HepG2 (cell line): Measurements from ENCODE around the gene SCAMP3. TPM values are rescaled to one million over a fixed set of nuclear protein-coding genes. Genes with fewer than 3 reads are reported as not detected.

Experiments
- AGO1 ChIP-seq: fragments of 200-400 bp; formaldehyde crosslinking; IDR thresholded peaks from 2 replicates; pipeline ENCODE4 v1.6.1; 2017; ENCODE audit warnings: mild to moderate bottlenecking, low read depth, low read length, moderate library complexity; ENCODE audit not compliant: poor library complexity, severe bottlenecking
- BHLHE40 ChIP-seq: IDR thresholded peaks from 2 replicates; pipeline ENCODE4 v1.6.1; 2011; ENCODE audit warnings: low read length, improper control_type of control experiment
- CBFB ChIP-seq: sonication (generic); formaldehyde crosslinking; IDR thresholded peaks from 2 replicates; pipeline ENCODE4 v1.4.0; 2020; ENCODE audit warnings: missing genetic modification reagents
- CC2D1A ChIP-seq: sonication (generic); formaldehyde crosslinking; IDR thresholded peaks from 2 replicates; pipeline ENCODE4 v1.8.1; 2023; ENCODE audit warnings: mild to moderate bottlenecking, missing genetic modification reagents
- DPF2 ChIP-seq: sonication (generic); formaldehyde crosslinking; IDR thresholded peaks from 2 replicates; pipeline ENCODE4 v1.4.0; 2020; ENCODE audit warnings: mild to moderate bottlenecking, low read depth, missing genetic modification reagents, borderline replicate concordance
- GABPA ChIP-seq, 2 experiments: IDR thresholded peaks; 2 replicates each; pipeline ENCODE4 v1.6.1; 2011 to 2016; ENCODE audit warnings: low read depth in 2 of 2, low read length in 1 of 2, missing biosample characterization in 1 of 2, missing genetic modification characterization in 1 of 2
- IKZF1 ChIP-seq: fragments of 450-650 bp; IDR thresholded peaks from 2 replicates; pipeline ENCODE4 v1.7.1; 2016
- KLF11 ChIP-seq: IDR thresholded peaks from 2 replicates; pipeline ENCODE4 v1.6.1; 2016; ENCODE audit warnings: missing compliant biosample characterization
- KMT2B ChIP-seq: IDR thresholded peaks from 2 replicates; pipeline ENCODE4 v1.6.1; 2016; ENCODE audit warnings: missing genetic modification reagents, missing compliant biosample characterization
- PTBP1 ChIP-seq: fragments of 200-400 bp; formaldehyde crosslinking; IDR thresholded peaks from 2 replicates; pipeline ENCODE4 v1.6.1; 2018; ENCODE audit warnings: low read length, low read depth; ENCODE audit not compliant: poor library complexity, severe bottlenecking
- SMYD3 ChIP-seq: sonication (generic); formaldehyde crosslinking; IDR thresholded peaks from 2 replicates; pipeline ENCODE4 v1.8.1; 2023; ENCODE audit warnings: mild to moderate bottlenecking, missing genetic modification reagents
- SPEN ChIP-seq: sonication (generic); formaldehyde crosslinking; IDR thresholded peaks from 2 replicates; pipeline ENCODE4 v1.5.1; 2020; ENCODE audit warnings: low read depth, mild to moderate bottlenecking, missing genetic modification reagents
- TARDBP ChIP-seq: sonication (generic); formaldehyde crosslinking; IDR thresholded peaks from 2 replicates; pipeline ENCODE4 v1.8.0; 2022; ENCODE audit warnings: mild to moderate bottlenecking, missing genetic modification reagents
- TRIM24 ChIP-seq: sonication (generic); formaldehyde crosslinking; IDR thresholded peaks from 2 replicates; pipeline ENCODE4 v1.8.0; 2022; ENCODE audit warnings: mild to moderate bottlenecking, missing genetic modification reagents
- ZFP36 ChIP-seq: fragments of 150-350 bp; IDR thresholded peaks from 2 replicates; pipeline ENCODE4 v1.6.1; 2018; ENCODE audit warnings: borderline replicate concordance, low read length, low read depth; ENCODE audit not compliant: partially characterized antibody
- ZNF124 ChIP-seq: sonication (generic); formaldehyde crosslinking; IDR thresholded peaks from 2 replicates; pipeline ENCODE4 v1.4.0; 2020; ENCODE audit warnings: missing genetic modification reagents
- ZNF24 ChIP-seq: fragments of 450-650 bp; IDR thresholded peaks from 2 replicates; pipeline ENCODE4 v1.6.1; 2017; ENCODE audit warnings: antibody characterized with exemption, mild to moderate bottlenecking
- ZNF33B ChIP-seq: sonication (generic); formaldehyde crosslinking; IDR thresholded peaks from 2 replicates; pipeline ENCODE4 v1.5.1; 2020; ENCODE audit warnings: mild to moderate bottlenecking, missing genetic modification reagents
- ZNF644 ChIP-seq: IDR thresholded peaks from 2 replicates; pipeline ENCODE4 v1.6.1; 2016; ENCODE audit warnings: low read depth
- ZSCAN30 ChIP-seq: sonication (generic); formaldehyde crosslinking; IDR thresholded peaks from 2 replicates; pipeline ENCODE4 v1.5.0; 2020; ENCODE audit warnings: mild to moderate bottlenecking, missing genetic modification reagents
- polyA plus RNA-seq, 8 experiments: library from polyadenylated mRNA; depleted of rRNA in 3 of 8; stranded (reverse) in 7 of 8; unstranded in 1 of 8; fragments of >200 nt; fragmentation: Illumina TruSeq in 4 of 8; extraction: Trizol in 4 of 8; gene quantifications; 2 replicates each; pipeline versions ENCODE4 v1.2.1 to v1.2.3, GENCODE V29; 2011 to 2016; ENCODE audit warnings: low read depth in 4 of 8, missing spikeins in 1 of 8, mixed read lengths in 1 of 8; ENCODE audit not compliant: insufficient read depth in 1 of 8
- total RNA-seq, 5 experiments: library from RNA; depleted of rRNA; stranded (reverse); fragments of >200 nt; fragmentation: Illumina TruSeq; extraction: Trizol; gene quantifications; 2 replicates each; pipeline ENCODE4 v1.2.3, GENCODE V29; 2016; ENCODE audit warnings: low read depth in 1 of 5
- TF ChIP-seq, protein P1 (sequence below): sonication (generic); formaldehyde crosslinking; IDR thresholded peaks from 2 replicates; pipeline ENCODE4 v1.8.0; 2022; ENCODE audit warnings: mild to moderate bottlenecking, missing genetic modification reagents
- TF ChIP-seq, protein P2 (sequence below), 2 experiments: fragments of 450-650 bp in 1 of 2; sonication (generic) in 1 of 2; formaldehyde crosslinking; IDR thresholded peaks; 2 replicates each; pipeline versions ENCODE4 v1.5.0 to v1.8.0; 2020 to 2022; ENCODE audit warnings: mild to moderate bottlenecking in 1 of 2, missing genetic modification reagents in 1 of 2
- TF ChIP-seq, protein P3 (sequence below): sonication (generic); formaldehyde crosslinking; IDR thresholded peaks from 2 replicates; pipeline ENCODE4 v1.8.1; 2023; ENCODE audit warnings: mild to moderate bottlenecking, inconsistent platforms, moderate library complexity, missing genetic modification reagents, borderline replicate concordance
- TF ChIP-seq, protein P4 (sequence below): sonication (generic); formaldehyde crosslinking; IDR thresholded peaks from 2 replicates; pipeline ENCODE4 v1.4.0; 2020; ENCODE audit warnings: low read depth, mild to moderate bottlenecking, missing genetic modification reagents
- TF ChIP-seq, protein P5 (sequence below): sonication (generic); formaldehyde crosslinking; IDR thresholded peaks from 2 replicates; pipeline ENCODE4 v1.5.0; 2020; ENCODE audit warnings: mild to moderate bottlenecking, low read depth, missing genetic modification reagents, borderline replicate concordance

SCAMP3 gene
- total and polyA plus RNA-seq, 2 of the 13 experiments (the other 11 are each of a cell fraction or from before 2014, with no cell fraction given) = 46.8 to 83.3 TPM

DNA sequence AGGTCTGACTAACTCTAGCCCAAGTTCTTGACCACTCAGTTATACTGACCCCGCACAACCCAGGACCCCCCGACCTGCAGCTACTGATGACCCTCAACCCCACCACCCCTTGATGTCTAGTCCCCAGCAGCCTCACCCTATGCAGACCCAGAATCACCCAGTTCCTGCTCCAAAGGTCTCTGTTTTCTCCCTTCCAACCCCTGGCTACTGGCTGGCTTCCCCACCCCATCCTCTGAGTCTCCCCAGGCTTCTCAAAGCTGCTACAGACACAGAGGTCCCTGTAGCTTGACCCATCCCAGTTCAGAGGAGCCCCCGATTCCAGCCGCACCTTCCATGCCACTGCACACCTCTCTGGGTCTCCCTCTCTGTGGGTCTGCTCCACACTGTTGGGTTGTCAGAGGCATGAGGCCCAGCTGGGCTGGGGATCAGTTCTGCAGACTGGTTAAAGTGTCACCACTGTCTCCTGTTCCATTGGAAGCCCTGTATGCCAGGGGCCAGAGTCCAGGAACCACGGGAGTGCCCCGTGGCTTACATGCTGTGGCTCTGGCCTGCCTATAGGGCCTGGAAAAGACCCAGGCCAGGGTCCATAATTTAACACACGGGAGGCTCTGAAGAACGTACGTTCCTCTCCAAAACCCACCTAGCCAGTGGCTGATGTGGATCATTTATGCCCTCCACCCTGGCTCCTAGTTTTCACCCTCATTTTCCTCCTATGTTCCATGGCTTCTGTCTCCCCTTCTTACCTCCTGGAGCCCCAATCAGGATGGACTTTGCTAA, 38.6 kb upstream of the SCAMP3 start (continued):
- TF ChIP-seq, protein P1, sequence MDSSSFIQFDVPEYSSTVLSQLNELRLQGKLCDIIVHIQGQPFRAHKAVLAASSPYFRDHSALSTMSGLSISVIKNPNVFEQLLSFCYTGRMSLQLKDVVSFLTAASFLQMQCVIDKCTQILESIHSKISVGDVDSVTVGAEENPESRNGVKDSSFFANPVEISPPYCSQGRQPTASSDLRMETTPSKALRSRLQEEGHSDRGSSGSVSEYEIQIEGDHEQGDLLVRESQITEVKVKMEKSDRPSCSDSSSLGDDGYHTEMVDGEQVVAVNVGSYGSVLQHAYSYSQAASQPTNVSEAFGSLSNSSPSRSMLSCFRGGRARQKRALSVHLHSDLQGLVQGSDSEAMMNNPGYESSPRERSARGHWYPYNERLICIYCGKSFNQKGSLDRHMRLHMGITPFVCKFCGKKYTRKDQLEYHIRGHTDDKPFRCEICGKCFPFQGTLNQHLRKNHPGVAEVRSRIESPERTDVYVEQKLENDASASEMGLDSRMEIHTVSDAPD (CRISPR knock-in tag) = no peak; the same call in 1 of the 2 replicates
- TF ChIP-seq SMYD3 = no peak
- 0 out of 2 replicates have a peak, but pooled peaks have one; percentile 41 for TF ChIP-seq KLF11
- peak; percentile 86; the same call in 1 of the 2 replicates for TF ChIP-seq TARDBP (CRISPR knock-in tag)
- no peak for TF ChIP-seq AGO1
- TF ChIP-seq ZNF124 (CRISPR knock-in tag) = peak; percentile 71; the same call in 1 of the 2 replicates
- no peak for TF ChIP-seq PTBP1
- TF ChIP-seq ZNF644 (CRISPR knock-in tag) = peak; percentile 97
- TF ChIP-seq, protein P2, sequence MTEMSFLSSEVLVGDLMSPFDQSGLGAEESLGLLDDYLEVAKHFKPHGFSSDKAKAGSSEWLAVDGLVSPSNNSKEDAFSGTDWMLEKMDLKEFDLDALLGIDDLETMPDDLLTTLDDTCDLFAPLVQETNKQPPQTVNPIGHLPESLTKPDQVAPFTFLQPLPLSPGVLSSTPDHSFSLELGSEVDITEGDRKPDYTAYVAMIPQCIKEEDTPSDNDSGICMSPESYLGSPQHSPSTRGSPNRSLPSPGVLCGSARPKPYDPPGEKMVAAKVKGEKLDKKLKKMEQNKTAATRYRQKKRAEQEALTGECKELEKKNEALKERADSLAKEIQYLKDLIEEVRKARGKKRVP (CRISPR knock-in tag; IDR thresholded peaks at IDR 0.05) = no peak
- no peak for TF ChIP-seq CC2D1A (CRISPR knock-in tag)
- TF ChIP-seq, protein P3, sequence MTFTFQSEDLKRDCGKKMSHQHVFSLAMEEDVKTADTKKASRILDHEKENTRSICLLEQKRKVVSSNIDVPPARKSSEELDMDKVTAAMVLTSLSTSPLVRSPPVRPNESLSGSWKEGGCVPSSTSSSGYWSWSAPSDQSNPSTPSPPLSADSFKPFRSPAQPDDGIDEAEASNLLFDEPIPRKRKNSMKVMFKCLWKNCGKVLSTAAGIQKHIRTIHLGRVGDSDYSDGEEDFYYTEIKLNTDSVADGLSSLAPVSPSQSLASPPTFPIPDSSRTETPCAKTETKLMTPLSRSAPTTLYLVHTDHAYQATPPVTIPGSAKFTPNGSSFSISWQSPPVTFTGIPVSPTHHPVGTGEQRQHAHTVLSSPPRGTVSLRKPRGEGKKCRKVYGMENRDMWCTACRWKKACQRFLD (CRISPR knock-in tag) = peak; percentile 22; the same call in 1 of the 2 replicates
- TF ChIP-seq, protein P4, sequence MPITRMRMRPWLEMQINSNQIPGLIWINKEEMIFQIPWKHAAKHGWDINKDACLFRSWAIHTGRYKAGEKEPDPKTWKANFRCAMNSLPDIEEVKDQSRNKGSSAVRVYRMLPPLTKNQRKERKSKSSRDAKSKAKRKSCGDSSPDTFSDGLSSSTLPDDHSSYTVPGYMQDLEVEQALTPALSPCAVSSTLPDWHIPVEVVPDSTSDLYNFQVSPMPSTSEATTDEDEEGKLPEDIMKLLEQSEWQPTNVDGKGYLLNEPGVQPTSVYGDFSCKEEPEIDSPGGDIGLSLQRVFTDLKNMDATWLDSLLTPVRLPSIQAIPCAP (CRISPR knock-in tag) = no peak; the same call in 1 of the 2 replicates
- TF ChIP-seq IKZF1 = no peak
- TF ChIP-seq CBFB (CRISPR knock-in tag) = 0 out of 2 replicates have a peak, but pooled peaks have one; percentile 31
- TF ChIP-seq SPEN (CRISPR knock-in tag) = peak; percentile 88
- TF ChIP-seq KMT2B (CRISPR knock-in tag) = no peak
- TF ChIP-seq ZSCAN30 (CRISPR knock-in tag) = no peak
- no peak for TF ChIP-seq TRIM24 (CRISPR knock-in tag)
- TF ChIP-seq, protein P5, sequence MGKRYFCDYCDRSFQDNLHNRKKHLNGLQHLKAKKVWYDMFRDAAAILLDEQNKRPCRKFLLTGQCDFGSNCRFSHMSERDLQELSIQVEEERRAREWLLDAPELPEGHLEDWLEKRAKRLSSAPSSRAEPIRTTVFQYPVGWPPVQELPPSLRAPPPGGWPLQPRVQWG = no peak
- TF ChIP-seq GABPA (IDR thresholded peaks at IDR 0.05; ENCODE audit: low read depth, low read length) = no peak
- peak; percentile 29; the same call in 1 of the 2 replicates for TF ChIP-seq GABPA (CRISPR knock-in tag; IDR thresholded peaks at IDR 0.05; ENCODE audit: low read depth)
- TF ChIP-seq DPF2 = 0 out of 2 replicates have a peak, but pooled peaks have one; percentile 63
- no peak for TF ChIP-seq BHLHE40
- no peak for TF ChIP-seq ZFP36
- TF ChIP-seq ZNF33B = peak; percentile 80; the same call in 1 of the 2 replicates
- no peak for TF ChIP-seq ZNF24
